Activated T-helper 1 cell treated with anti-CD3 and anti-CD28 coated beads, Interleukin-12 subunit alpha, Interleukin-12 subunit beta, Interleukin-2, Interleukin-4 antibody, amounts not matched to agents 30 ng/mL and 10 ng/mL and 1 ng/mL, durations not matched to agents 14 hours and 24 hours and 36 hours (primary cell): Measurements from ENCODE around the gene PTCD2. TPM values are rescaled to one million over a fixed set of nuclear protein-coding genes. Genes with fewer than 3 reads are reported as not detected.
A peak's percentile ranks its signal among the peaks of the same experiment; 100 is the strongest.

ENCODE experiments used
- DNase-seq: peaks from one replicate; pipeline ENCODE4 v3.0.0; 2021; ENCODE audit warnings: low spot score
- H3K27ac Mint-ChIP-seq: one replicate; pipeline ENCODE4 v1.8.0; 2021; ENCODE audit warnings: mild to moderate bottlenecking, mixed read lengths
- H3K27me3 Mint-ChIP-seq: one replicate; pipeline ENCODE4 v1.8.0; 2022; ENCODE audit warnings: mild to moderate bottlenecking, moderate library complexity, mixed read lengths; ENCODE audit not compliant: insufficient read depth
- H3K36me3 Mint-ChIP-seq: one replicate; pipeline ENCODE4 v1.8.0; 2021; ENCODE audit warnings: low read depth, mixed read lengths
- H3K4me1 Mint-ChIP-seq: one replicate; pipeline ENCODE4 v1.8.0; 2021; ENCODE audit warnings: low read depth, mixed read lengths
- H3K4me3 Mint-ChIP-seq: one replicate; pipeline ENCODE4 v1.8.0; 2021; ENCODE audit warnings: mild to moderate bottlenecking, moderate library complexity, mixed read lengths
- H3K9me3 Mint-ChIP-seq: one replicate; pipeline ENCODE4 v1.8.0; 2021; ENCODE audit warnings: mixed read lengths
- intact Hi-C: fragments of 100-400 bp; cut with micrococcal nuclease; formaldehyde crosslinking; loops from one replicate; pipeline ENCODE4 v1.15.1; 2024
- total RNA-seq: library from RNA; stranded (reverse); gene quantifications from 2 replicates; pipeline ENCODE4 v1.2.3, GENCODE V29; 2022

PTCD2 gene
- total RNA-seq, 1 donor from 2014 or later, result 16.9 TPM

DNA sequence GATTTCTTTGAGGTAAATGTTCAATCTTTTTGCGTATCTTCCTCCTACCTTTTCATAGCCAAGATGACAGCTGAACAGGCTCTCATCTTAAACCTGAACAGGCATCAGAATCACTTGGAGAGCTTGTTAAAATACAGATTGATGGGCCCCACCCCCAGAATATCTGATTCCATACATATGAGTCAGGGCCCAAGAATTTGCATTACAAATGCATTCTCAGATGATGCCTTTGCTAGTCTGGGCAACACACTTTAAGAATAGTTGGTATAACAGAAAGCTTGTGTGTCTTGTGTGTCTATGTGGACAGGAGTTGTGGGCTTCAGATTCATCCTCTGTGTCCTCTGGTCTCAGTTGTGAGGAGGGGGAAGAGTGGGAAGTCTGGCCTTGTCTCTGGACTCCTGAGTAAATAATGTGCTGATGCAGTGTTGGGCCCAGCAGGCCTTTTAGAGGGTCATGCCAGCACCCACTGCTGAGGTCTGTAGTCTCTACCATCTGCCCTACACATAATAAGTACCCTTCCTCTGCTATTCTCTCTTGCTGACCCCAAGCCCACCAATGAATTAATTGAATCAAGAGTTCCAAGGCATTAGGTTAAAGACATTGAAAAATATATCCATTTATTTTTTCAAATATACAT, 43.1 kb downstream of the PTCD2 start:
- Mint-ChIP-seq H3K9me3 (no peaks in the 10 kb centered on the region), H3K36me3 (peaks cover 29% of the 10 kb centered on the region), H3K27ac (no peak overlapping the region), H3K4me3 (no peak overlapping the region), H3K4me1 (no peaks in the 10 kb centered on the region), H3K27me3 (no peaks in the 10 kb centered on the region)
- intact Hi-C loops, result loop anchor here (10.0 kb wide), 1 partner anchor 452 kb away; the partner anchor contains the start of gene TNPO1
- DNase-seq, result no peak

DNA sequence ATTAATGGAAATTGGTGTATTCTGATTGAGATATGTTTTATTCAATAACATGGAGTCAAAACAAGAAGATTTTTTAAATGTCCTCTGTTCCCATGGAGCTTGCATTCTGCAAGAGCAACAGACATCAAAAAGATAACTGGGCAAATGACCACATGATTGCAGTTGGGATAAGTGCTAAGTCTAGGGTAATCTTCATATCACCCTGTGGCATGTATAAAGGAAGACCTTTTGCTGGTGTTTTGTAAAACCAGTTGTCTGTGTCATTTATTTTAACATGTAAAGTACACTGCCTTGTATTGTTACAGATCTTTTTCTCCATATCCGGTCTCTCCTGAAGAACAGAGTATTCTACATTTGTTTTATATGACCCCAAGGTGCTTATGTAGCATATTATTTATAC, 44.0 kb downstream of the PTCD2 start:
- intact Hi-C loops, result loop anchor here (10.0 kb wide), 1 partner anchor 451 kb away; the partner anchor contains the start of gene TNPO1
- Mint-ChIP-seq H3K36me3 (peaks cover 28% of the 10 kb centered on the region), H3K4me3 (no peak overlapping the region), H3K9me3 (no peaks in the 10 kb centered on the region), H3K27me3 (no peaks in the 10 kb centered on the region), H3K4me1 (no peaks in the 10 kb centered on the region), H3K27ac (no peak overlapping the region)
- no peak for DNase-seq

DNA sequence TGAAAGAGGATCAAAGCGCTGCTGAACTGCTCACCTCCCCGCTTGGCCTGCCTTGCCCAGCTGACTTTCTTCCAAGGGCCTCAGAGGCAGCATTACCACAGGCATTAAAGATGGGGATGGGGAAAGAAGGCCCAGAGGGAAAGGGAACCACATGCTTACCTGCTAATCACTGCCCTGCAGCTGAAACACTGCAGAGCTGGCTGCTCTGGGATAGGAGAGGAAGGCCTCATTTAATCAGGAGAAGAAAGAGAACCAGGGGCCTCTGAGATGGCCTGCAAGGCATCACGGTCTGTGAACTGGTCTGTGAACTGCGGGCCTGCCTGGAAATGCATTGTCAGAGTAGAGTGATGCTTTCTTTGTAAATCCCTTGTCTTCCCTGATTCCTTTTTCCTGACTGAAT, 44.8 kb downstream of the PTCD2 start:
- Mint-ChIP-seq H3K9me3 (no peaks in the 10 kb centered on the region), H3K4me1 (no peaks in the 10 kb centered on the region), H3K36me3 (peaks cover 23% of the 10 kb centered on the region), H3K27me3 (no peaks in the 10 kb centered on the region), H3K27ac (no peak overlapping the region), H3K4me3 (no peak overlapping the region)
- no peak for DNase-seq
- intact Hi-C loops, result loop anchor here (10.0 kb wide), 1 partner anchor 450 kb away; the partner anchor contains the start of gene TNPO1

DNA sequence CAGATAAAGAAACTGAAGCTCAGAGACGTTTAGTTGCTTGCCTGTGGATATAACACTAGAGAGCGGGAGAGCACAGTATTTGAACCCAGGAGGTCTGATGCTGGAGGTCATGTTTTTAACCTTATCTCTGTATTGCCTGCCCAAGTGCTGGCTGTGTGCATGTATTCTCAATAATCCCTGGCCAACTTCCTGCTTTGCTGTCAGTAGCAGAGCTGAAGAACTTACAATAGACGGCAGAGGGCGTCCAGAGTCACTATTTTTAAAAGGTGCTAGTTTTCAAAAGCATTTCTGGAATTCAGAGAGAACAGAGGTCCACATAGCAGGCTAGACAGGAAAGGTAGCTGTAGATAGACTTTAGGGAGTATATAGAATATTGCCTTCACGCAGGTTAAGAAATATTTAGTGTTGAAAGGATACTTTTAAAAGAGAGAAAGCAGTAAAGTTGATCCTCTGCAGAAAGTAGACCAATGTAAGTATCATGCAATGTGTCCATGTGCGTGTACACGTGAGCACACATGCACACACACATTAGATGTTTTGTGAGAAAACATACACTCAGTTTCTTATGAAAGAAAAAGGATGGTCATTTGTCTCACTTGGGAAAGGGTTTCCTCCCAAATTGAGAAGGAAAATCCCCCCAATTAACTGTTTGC, 46.3 kb downstream of the PTCD2 start:
- no peak overlapping the region for H3K27ac Mint-ChIP-seq
- no peak overlapping the region for H3K4me3 Mint-ChIP-seq
- intact Hi-C loops, result loop anchor here (10.0 kb wide), 1 partner anchor 448 kb away; the partner anchor contains the start of gene TNPO1
- H3K4me1 Mint-ChIP-seq, result no peaks in the 10 kb centered on the region
- peak; percentile 8 for DNase-seq
- H3K36me3 Mint-ChIP-seq, result peaks cover 17% of the 10 kb centered on the region
- H3K27me3 Mint-ChIP-seq, result no peaks in the 10 kb centered on the region
- no peaks in the 10 kb centered on the region for H3K9me3 Mint-ChIP-seq

DNA sequence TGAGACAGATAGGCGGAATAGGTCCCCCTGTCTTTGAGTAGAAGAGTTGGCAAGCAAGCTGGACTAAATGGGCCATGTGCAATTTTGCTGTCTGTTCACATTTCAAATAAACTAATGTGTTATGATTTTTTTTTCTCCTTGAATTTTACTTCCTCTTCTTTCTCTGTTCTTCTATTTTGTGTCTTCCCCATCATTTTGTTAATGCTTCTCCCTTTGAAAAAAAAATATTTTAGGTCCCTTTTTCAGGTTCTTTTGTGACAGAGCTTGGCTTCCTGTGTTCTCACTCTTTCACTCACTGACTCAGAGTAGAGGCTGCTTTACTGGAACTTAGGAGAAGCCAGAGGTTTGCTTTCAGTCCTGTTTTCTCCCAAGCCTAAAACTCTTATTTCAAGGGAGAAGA, 48.1 kb downstream of the PTCD2 start:
- intact Hi-C loops, result loop anchor here (10.0 kb wide), 1 partner anchor 447 kb away; the partner anchor contains the start of gene TNPO1

DNA sequence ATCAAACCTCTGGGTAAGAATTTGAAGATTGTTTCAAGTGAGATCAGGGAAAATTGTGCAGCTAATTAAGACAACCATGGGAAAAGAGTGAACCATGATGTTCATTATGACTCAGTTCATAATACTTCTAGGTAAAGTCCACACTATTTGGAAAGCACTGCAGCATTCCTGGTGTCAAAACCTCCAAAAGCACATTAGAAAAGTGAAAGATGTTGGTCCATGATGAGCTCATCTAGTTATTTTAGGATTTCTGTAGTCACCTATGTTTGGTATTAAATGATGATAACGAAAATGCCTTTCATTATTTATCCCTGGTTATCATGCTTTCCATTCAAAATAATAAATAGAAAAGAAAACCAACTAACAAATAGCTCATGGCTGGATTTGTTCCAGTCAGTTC, 49.1 kb downstream of the PTCD2 start:
- Mint-ChIP-seq H3K4me1 (no peaks in the 10 kb centered on the region), H3K4me3 (no peak overlapping the region), H3K9me3 (no peaks in the 10 kb centered on the region), H3K27ac (no peak overlapping the region), H3K36me3 (peaks cover 2% of the 10 kb centered on the region), H3K27me3 (no peaks in the 10 kb centered on the region)
- intact Hi-C loops, result loop anchor here (10.0 kb wide), 1 partner anchor 446 kb away; the partner anchor contains the start of gene TNPO1
- DNase-seq, result no peak

More for the DNA sequence above, 48.1 kb downstream of the PTCD2 start:
- H3K27me3 Mint-ChIP-seq, result no peaks in the 10 kb centered on the region
- H3K4me3 Mint-ChIP-seq, result no peak overlapping the region
- DNase-seq, result no peak
- no peak overlapping the region for H3K27ac Mint-ChIP-seq
- H3K9me3 Mint-ChIP-seq, result no peaks in the 10 kb centered on the region
- H3K36me3 Mint-ChIP-seq, result peaks cover 4% of the 10 kb centered on the region
- H3K4me1 Mint-ChIP-seq, result no peaks in the 10 kb centered on the region

DNA sequence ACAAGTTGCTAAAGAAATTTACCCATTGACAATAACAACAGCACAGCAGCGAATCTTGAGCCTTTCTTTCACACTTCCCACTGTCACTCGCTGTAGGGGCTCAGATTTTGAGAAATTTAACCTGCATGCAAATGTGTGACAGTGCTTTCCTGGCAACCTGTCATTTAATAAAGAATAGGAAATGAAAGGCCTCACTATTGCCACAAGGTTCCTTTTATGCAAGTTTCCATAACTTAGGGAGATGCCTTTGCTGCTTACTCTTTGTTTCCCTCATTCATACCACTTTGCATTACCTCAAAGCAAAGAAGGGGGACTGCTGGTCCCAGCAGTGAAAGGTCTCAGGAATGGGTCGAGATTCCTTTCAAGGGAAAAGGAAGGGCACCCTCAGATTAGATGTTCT, 49.5 kb downstream of the PTCD2 start:
- no peak for DNase-seq
- Mint-ChIP-seq H3K4me1 (no peaks in the 10 kb centered on the region), H3K36me3 (no peaks in the 10 kb centered on the region), H3K4me3 (no peak overlapping the region), H3K9me3 (no peaks in the 10 kb centered on the region), H3K27ac (no peak overlapping the region), H3K27me3 (no peaks in the 10 kb centered on the region)
- intact Hi-C loops, result loop anchor here (10.0 kb wide), 1 partner anchor 445 kb away; the partner anchor contains the start of gene TNPO1

DNA sequence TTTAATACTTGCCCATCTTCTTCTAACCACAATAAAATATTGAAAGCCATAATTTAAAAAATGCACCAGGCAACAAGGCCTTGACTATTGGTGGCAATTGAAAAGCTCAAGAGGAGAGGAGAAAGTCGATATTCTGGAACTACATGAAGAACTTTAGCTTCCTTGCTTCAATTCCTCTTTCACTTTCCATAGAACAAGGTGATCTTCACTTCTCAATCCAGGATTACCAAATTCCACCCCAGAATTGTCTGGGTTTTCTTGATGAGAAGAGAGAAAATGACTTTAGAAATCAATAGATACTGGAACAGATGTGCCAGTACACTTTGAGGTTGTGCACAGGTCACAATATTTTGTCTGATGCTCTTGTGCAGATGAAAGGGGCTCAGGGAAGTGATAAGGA, 52.2 kb downstream of the PTCD2 start:
- no peaks in the 10 kb centered on the region for H3K27me3 Mint-ChIP-seq
- DNase-seq, result no peak
- intact Hi-C loops, result no loop called here

DNA sequence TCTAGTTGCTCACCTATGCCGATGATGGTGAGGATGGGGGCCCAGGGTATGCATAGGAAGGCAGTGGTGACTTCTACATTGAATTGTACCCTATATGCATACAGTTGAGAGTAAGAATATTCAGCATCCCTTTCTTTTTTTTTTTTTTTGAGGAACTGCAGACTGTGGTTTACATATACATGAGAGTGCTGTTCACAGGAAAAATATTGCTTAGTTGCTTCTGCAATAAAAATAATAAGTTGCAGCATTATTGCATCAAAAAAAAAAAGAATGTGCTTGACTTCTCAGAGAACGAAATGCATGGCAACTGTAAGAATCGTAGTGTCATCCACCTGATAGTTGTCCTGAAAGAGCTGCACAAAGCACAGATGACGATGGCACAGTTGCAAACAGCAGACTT, 52.8 kb downstream of the PTCD2 start:
- Mint-ChIP-seq H3K4me3 (no peak overlapping the region), H3K4me1 (no peaks in the 10 kb centered on the region), H3K27ac (no peak overlapping the region), H3K9me3 (no peaks in the 10 kb centered on the region), H3K36me3 (no peaks in the 10 kb centered on the region), H3K27me3 (peaks cover under 1% of the 10 kb centered on the region)
- no peak for DNase-seq
- intact Hi-C loops, result no loop called here

More for the DNA sequence above, 52.2 kb downstream of the PTCD2 start:
- H3K9me3 Mint-ChIP-seq, result no peaks in the 10 kb centered on the region
- H3K4me1 Mint-ChIP-seq, result no peaks in the 10 kb centered on the region
- no peak overlapping the region for H3K27ac Mint-ChIP-seq
- H3K36me3 Mint-ChIP-seq, result no peaks in the 10 kb centered on the region
- no peak overlapping the region for H3K4me3 Mint-ChIP-seq

DNA sequence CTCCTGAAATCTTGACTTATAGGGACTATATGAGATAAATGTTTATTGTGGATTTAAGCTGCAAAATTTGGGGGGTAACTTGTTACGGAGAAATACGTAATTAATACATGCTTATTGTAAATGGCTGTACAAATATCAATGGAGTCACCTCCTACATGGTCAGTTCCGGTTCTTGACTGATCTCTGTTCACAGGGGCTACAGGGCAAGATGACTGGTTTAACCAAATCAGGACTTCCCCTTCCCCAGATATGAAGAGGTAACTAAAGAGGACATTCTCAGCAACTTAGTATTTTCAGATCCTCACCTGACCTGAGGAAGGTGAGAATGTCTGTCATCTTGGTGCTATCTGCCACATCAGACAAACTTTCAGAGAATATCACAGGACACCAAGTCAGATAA, 54.7 kb downstream of the PTCD2 start:
- Mint-ChIP-seq H3K27me3 (peaks cover 6% of the 10 kb centered on the region), H3K27ac (no peak overlapping the region), H3K4me3 (no peak overlapping the region), H3K9me3 (no peaks in the 10 kb centered on the region), H3K36me3 (no peaks in the 10 kb centered on the region), H3K4me1 (no peaks in the 10 kb centered on the region)
- intact Hi-C loops, result no loop called here
- no peak for DNase-seq

DNA sequence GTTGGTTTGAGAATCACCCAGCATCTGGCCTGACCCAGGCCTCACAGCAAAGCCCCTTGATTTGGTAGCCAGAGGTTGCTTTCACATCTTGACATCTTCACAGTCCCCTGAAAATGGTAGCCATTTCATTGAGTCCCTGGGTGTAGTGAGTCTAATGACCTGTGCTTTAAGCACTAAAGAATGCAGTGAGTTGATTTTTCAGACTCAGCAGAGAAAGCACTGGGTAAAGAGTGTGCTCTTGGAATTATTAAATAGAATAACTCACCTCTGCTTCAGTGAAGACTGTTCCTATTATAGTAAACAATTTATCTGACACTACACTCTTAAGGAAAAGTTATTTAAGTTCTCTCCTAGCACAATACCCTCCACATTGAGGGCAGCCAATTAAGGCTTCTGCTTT, 56.2 kb downstream of the PTCD2 start:
- no peak for DNase-seq
- Mint-ChIP-seq H3K36me3 (no peaks in the 10 kb centered on the region), H3K27ac (no peak overlapping the region), H3K4me3 (no peak overlapping the region), H3K4me1 (no peaks in the 10 kb centered on the region), H3K9me3 (no peaks in the 10 kb centered on the region), H3K27me3 (peaks cover 6% of the 10 kb centered on the region)
- intact Hi-C loops, result no loop called here

DNA sequence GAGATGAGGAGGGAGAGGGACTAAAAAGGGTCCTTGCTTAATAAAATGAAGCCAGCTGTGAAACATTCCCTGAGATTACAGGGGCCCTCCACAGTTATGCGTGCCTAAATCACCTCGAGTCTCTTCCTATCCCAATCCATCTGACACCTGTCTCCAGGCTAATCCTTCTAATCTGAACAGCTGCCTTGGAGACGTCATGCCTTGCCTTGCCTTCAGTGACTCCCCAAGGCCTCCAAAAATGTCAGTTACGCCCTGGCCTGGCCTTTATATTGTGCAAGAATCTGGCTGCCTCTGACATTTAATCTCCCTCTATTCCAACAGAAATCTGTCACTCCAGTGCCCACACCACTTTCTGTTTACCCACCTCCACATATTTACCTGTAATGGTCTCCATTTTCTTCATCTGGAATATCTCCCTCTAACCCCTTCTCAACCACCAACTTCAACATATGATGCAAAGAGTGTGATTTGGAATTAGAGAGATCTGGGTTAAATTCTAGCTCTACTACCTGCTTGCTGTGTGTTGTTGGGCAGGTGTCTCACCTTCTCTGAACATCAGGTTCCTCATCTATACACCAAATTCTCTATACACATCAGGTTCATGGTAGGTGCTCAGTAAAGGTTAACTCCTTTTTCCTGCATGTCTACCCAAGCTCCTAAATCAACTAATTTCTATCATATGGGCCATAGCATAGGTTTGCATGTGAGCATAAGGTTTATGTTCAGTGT, 57.9 kb downstream of the PTCD2 start:
- H3K36me3 Mint-ChIP-seq, result no peaks in the 10 kb centered on the region
- no peaks in the 10 kb centered on the region for H3K4me1 Mint-ChIP-seq
- no peak overlapping the region for H3K27ac Mint-ChIP-seq
- H3K9me3 Mint-ChIP-seq, result no peaks in the 10 kb centered on the region
- intact Hi-C loops, result no loop called here
- H3K27me3 Mint-ChIP-seq, result peaks cover 8% of the 10 kb centered on the region
- DNase-seq, result no peak
- no peak overlapping the region for H3K4me3 Mint-ChIP-seq
